Activated CD8-positive, alpha-beta memory T cell treated with anti-CD3 and anti-CD28 coated beads, Interleukin-2, amount 50 U/mL, for 48 hours (primary cell): ENCODE measurements around the gene CHRNE.

Experiments
- DNase-seq: peaks from one replicate; pipeline ENCODE4 v3.0.0-alpha.2; 2020

The CHRNE gene

GRCh38 chr17:4903051-4903818, at the start of gene CHRNE:
CHRNE (minus strand) TSS chr17:4903098; CDS start chr17:4903063, 35 bp downstream.
- DNase-seq = peak; percentile 84

- no peak for DNase-seq
Observed at GRCh38 chr17:4951486-4951885, 48.6 kb upstream of the CHRNE start.

DNA sequence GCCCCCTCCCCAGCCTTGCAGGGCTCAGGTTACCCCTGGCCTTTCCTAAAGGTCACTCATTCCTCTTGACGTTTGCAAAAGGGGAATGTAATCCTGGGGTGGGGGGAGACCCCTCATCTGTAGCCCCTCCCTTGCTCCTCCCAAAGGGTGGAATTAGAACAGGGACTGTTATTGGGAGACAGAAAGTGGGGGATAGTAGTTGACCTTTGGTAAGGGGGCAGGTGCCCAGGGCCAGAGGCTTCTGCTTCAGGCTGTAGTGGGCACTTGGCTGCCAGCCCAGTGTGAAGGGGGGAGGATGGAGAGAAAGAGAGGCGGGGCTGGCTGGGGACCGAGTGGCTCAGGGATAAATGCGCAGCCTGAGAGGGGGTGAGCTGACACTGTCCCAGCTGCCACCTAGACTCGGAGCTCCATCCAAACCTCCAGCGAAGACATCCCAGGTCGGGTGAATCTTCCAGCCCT, 47.9 kb upstream of the CHRNE start, which contains the start of gene ENO3:
ENO3 (plus strand) TSS at position 374 of the 459 bp plus-strand sequence. CDS start 711 bp downstream, outside the sequence.
- DNase-seq = no peak

DNA sequence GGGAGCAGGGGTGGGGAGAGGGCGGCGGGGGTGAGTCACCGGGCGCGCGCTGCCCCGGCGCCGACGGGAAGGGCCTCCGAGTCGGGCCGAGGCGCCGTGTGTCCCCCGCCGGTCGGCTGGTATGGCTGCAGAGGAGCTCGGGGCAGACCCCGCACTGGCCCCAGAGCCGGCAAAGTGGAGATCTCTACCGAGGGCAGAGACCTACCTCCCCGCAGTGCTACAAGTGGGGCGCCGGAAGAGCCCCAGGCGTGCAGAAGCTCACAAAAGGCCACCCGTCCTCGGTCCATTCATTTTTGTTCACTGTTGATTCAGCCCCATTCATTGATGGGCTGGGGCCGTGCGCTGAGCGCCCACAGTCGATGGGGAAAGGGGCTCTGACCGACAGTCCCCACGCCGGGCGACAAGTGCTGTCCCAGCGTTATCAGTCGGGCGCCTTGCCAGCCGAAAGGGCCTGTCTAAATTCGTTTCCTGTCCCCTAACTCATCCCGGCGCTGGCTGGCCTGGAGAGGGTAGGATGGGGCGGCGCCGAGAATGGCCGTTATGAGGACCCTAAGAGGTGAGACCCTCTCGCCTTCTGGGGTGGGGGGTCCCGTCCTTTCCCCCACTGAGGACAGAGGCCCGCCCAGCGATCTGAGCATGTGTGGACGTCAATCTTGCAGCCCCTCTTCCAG, 47.3 kb upstream of the CHRNE start:
- DNase-seq = peak; percentile 79

DNA sequence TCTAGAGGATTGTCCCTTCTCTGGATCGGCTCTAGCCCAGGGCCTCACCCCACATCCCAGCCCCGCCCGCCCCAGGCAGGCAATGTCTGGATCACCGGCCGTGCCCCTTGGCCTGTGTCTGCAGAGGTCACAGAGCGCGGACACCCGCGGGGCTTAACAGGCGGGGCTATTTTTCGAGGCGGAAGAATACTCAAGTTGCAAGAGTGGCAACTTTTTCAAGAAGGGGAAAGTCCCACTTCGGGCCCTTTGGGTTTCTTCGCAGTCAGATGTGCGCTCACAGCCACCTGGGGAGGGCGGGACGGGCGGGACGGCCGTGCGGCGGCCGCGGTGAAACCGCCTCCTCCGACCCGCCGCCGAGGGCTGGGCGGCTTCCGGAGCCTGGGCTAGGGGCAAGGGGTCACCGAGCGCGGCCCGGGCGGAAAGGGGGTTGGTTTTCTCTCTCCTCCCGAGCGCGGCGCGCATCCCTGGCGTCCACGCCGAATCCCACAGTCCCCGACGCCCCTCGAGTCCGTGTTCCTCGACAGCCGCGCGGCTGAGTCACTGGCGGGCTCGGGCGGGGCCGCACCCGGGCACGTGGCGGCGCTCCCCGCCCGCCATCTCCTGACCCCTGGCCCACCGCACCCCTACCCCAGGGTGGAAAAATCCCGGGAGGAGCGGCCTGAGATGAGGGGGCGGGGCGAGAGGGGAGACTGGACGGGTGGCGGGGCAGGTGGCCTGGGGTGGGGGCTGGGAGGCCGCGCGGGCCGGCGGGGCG, 46.6 kb upstream of the CHRNE start:
- DNase-seq = peak; percentile 89

DNA sequence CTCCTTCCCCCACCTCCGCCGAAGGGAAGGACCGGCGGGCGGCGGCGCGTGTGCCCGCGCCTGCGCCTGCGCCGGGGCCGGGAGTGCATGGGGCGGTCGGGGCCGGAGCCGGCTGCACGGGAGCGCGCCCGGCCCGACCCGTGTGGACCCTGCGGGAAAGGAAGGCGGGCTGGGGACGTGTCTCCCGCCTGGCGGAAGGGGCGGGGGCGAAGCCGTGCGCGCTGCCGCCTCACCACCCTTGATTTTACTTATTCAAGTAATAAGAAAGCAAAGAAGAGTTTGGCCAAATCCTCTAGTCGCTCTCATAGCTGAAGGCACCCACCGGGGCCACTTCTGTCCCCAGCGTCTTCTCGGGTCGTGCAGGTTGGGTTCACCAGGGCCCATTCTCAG, 46.0 kb upstream of the CHRNE start:
- no peak for DNase-seq

DNA sequence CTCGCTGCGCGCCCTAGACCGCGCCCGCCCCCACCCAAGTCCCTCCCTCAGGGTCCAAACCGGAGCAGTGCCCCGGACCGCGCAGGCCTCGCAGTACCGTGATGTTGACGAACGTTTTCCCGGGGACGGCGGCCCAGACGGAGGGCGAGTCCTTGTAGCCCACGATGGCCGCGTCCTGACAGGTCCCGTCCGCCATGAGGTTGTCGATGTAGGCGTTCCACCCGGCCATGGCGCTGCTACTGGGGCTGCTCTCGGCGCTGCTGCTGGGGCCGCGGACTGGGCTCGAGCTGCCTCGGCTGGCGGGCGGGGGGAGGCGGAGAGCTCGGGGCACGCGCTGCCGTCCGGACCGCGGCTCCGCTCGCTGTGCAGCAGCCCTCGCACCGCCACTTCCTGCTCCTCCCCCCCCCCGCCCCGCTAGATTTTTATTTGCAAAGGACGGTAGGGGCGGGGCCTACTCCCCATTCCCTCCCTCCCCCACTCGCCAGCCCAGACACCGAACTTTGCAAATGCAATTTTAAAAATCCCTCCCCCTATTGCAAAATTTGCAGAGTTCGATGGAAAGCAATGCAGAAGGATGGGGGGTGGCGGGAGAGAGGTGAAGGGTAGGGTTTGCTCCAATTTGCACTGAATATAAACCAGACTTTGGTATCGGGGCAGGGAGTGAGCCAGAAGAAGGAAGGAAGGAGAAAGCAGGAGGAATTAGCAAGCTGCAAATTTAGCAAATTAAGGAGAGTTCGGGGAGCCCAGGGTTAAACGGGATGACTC, 45.5 kb upstream of the CHRNE start, which contains the start of gene PFN1:
PFN1 (minus strand) TSS at position 365 of the 765 bp plus-strand sequence; CDS start at position 229, 136 bp downstream.
- DNase-seq = peak; percentile 90

- DNase-seq = peak; percentile 86
Observed at GRCh38 chr17:4947411-4948165, 44.7 kb upstream of the CHRNE start.

DNA sequence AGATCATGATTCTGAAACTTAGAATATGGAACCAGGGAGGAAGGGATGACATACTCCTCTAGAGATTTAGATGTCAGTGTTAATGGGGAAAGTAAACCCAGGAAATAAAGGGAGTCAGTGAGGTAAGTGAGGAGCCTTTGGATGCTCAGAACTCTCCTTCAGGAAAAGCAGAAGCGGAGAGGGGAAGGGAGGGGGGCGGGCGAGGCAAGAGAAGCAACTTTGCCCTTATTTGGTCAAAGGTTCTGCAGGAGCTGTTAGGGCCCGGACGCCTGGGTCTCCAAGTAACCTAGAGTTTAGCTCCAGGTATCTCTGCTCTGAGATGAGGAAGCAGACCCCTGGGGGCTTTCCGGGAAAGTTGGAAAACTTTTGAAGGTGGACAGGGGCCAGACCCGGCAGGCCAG, 44.1 kb upstream of the CHRNE start:
- no peak for DNase-seq

DNA sequence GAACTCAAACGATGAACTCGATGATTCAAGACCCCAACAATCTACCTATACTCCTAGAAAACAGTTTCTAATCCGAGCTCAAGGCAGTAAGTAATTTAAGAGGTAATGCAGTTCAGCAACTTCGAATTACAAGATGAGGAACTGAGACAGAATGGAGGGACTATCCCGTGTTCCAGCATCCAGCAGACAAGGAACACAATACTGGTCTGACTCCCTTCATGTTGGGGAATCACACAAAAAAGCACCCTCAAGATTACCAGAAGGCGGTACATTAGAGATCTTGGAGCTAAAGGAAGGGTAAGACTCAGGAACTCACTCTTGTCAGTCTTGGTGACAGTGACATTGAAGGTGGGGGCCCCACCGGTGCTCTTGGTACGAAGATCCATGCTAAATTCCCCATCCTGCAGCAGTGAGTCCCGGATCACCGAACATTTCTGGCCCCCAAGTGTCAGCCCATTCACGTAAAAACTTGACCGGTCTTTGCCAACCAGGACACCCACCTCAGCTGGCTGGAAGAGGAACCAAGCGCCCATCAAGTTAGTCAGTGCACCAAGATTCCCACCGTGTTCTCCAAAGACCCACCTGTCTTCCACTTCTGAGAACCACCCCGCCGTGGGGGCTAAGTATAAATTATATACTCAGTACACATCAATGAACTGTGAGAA, 43.5 kb upstream of the CHRNE start:
- DNase-seq = no peak

- no peak for DNase-seq
Observed at GRCh38 chr17:4945944-4946280, 43.0 kb upstream of the CHRNE start.

DNA sequence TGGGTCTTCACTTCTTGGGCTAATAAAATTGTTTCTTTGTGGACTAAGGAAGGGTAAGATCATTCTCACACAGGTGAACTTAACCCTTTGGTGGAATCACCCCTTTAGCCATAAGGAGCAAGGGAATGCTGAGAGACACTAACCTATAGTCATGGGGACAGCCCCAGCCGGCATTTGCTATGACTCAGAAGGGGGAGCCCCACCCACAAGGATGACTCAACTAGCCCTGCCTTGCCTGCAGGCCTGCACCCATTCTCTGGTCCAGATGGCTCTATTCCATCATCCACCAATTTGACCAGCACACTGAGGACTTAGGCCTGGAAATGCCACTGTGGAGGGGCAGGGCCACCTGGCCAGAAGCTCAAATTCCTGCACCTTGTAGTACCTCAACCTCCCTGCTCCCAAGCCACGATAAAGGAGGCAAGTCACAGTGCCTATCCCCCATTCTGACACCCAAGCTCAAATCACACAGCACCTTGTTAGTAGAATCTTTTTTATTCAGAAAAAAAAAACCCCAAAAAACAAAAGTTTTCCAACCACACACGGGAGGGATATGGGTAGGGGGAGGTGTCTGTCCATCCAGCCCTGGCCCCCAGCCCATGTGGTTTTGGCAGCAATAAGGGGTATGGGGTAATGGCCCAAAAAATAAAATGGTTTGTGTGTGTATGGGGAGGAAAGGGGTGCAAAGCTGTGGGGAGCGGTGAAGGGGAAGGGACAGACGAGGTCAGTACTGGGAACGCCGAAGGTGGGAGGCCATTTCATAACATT, 42.5 kb upstream of the CHRNE start:
- DNase-seq = peak; percentile 90

GRCh38 chr17:4944554-4945175, 41.8 kb upstream of the CHRNE start:
- peak; percentile 82 for DNase-seq

GRCh38 chr17:4944163-4944553, 41.3 kb upstream of the CHRNE start:
- DNase-seq = peak; percentile 72

- DNase-seq = no peak
Observed at GRCh38 chr17:4942760-4943508, 40.0 kb upstream of the CHRNE start.

DNA sequence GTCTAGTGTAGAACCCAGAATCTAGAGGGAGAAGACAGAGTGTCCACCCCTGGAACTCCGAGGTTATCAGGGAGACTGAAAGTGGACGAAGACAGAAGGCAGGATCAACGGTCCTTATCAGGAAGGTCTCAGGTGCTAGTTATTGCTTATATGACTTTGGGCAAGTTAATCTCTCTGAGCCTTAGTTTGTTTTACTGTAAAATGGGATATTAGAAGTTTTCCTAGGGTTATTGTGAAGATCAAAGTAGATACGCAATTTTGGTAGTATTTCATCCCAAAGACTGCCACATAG, 38.4 kb upstream of the CHRNE start:
- DNase-seq = no peak

- DNase-seq = peak; percentile 80
Observed at GRCh38 chr17:4940555-4941318, 37.8 kb upstream of the CHRNE start.

GRCh38 chr17:4939796-4940554, 37.1 kb upstream of the CHRNE start, which contains the start of the genes RNF167 and SLC25A11:
RNF167 (plus strand) TSS chr17:4940268; CDS start chr17:4940910, 642 bp downstream.
SLC25A11 (minus strand) TSS chr17:4940046; CDS start chr17:4939910, 136 bp downstream.
- DNase-seq = peak; percentile 95
